Activated naive CD8-positive, alpha-beta T cell treated with anti-CD3 and anti-CD28 coated beads, Interleukin-2, amount 10 ng/mL, durations not matched to agents 7 days and 5 days (primary cell): ENCODE measurements around the gene TAF3. TPM values are rescaled to one million over a fixed set of nuclear protein-coding genes. Genes with fewer than 3 reads are reported as not detected.

Experiments used
- ATAC-seq: fragments of 150-1000 bp; cut with Tn5 transposase; one replicate; pipeline ENCODE4 v1.10.0; 2021; ENCODE audit warnings: low read depth, moderate library complexity
- POLR2A ChIA-PET: fragments of 350-600 bp; sonication (Branson Sonifier 250); formaldehyde crosslinking; loops from one replicate; lab custom pipeline; 2021; ENCODE audit warnings: antibody characterized with exemption; lab: Charles Lee
- DNase-seq: peaks from one replicate; pipeline ENCODE4 v3.0.0; 2021
- H3K27ac Mint-ChIP-seq: one replicate; pipeline ENCODE4 v1.8.0; 2022; ENCODE audit warnings: mild to moderate bottlenecking, mixed read lengths
- H3K27me3 Mint-ChIP-seq: one replicate; pipeline ENCODE4 v1.8.0; 2022; ENCODE audit warnings: mild to moderate bottlenecking, moderate library complexity, mixed read lengths
- H3K36me3 Mint-ChIP-seq: one replicate; pipeline ENCODE4 v1.8.0; 2021; ENCODE audit warnings: mild to moderate bottlenecking, mixed read lengths
- H3K4me1 Mint-ChIP-seq: one replicate; pipeline ENCODE4 v1.8.0; 2021; ENCODE audit warnings: mixed read lengths
- H3K4me3 Mint-ChIP-seq: one replicate; pipeline ENCODE4 v1.8.0; 2022; ENCODE audit warnings: mild to moderate bottlenecking, moderate library complexity, mixed read lengths
- H3K9me3 Mint-ChIP-seq: one replicate; pipeline ENCODE4 v1.8.0; 2021; ENCODE audit warnings: mixed read lengths
- total RNA-seq, 2 experiments: library from RNA; stranded (reverse); gene quantifications; one replicate each; pipeline ENCODE4 v1.2.3, GENCODE V29; 2021

The TAF3 gene
- total RNA-seq, 2 experiments from 2014 or later, result 16.2 to 16.8 TPM

- Mint-ChIP-seq H3K9me3 (no peaks in the 10 kb centered on the region), H3K27ac (no peak overlapping the region), H3K4me3 (peak overlapping the region; percentile 61), H3K4me1 (peaks cover 55% of the 10 kb centered on the region), H3K27me3 (peaks cover 72% of the 10 kb centered on the region), H3K36me3 (peaks cover 4% of the 10 kb centered on the region)
- DNase-seq, result peak; percentile 53
- no peak for ATAC-seq
- POLR2A ChIA-PET, result no interaction called here
Measured at GRCh38 chr10:8049045-8049864, 230.9 kb downstream of the TAF3 start.

GRCh38 chr10:8049865-8050555, 231.7 kb downstream of the TAF3 start:
- POLR2A ChIA-PET, result no interaction called here
- Mint-ChIP-seq H3K27me3 (peaks cover 65% of the 10 kb centered on the region), H3K9me3 (no peaks in the 10 kb centered on the region), H3K36me3 (peaks cover 5% of the 10 kb centered on the region), H3K4me1 (peaks cover 49% of the 10 kb centered on the region), H3K27ac (peak overlapping the region; percentile 38), H3K4me3 (peak overlapping the region; percentile 69)
- ATAC-seq (no peak), DNase-seq (peak; percentile 64)

- POLR2A ChIA-PET, result interaction anchor here (0.8 kb wide), 1 partner anchor 388 kb away, joined by 3 read pairs; no protein-coding TSS in a partner anchor
- peak overlapping the region; percentile 62 for H3K4me3 Mint-ChIP-seq
- DNase-seq (peak; percentile 68), ATAC-seq (no peak)
- peaks cover 9% of the 10 kb centered on the region for H3K36me3 Mint-ChIP-seq
- peaks cover 58% of the 10 kb centered on the region for H3K27me3 Mint-ChIP-seq
- H3K4me1 Mint-ChIP-seq, result peaks cover 42% of the 10 kb centered on the region
- H3K9me3 Mint-ChIP-seq, result no peaks in the 10 kb centered on the region
- H3K27ac Mint-ChIP-seq, result no peak overlapping the region
Measured at GRCh38 chr10:8050556-8051108, 232.3 kb downstream of the TAF3 start.

- peak overlapping the region; percentile 62 for H3K4me3 Mint-ChIP-seq
- no peak overlapping the region for H3K27ac Mint-ChIP-seq
- ATAC-seq (no peak), DNase-seq (peak; percentile 49)
- POLR2A ChIA-PET, result interaction anchor here (0.8 kb wide), 1 partner anchor 388 kb away, joined by 3 read pairs; no protein-coding TSS in a partner anchor
- peaks cover 37% of the 10 kb centered on the region for H3K4me1 Mint-ChIP-seq
- peaks cover 52% of the 10 kb centered on the region for H3K27me3 Mint-ChIP-seq
- H3K36me3 Mint-ChIP-seq, result peaks cover 10% of the 10 kb centered on the region
- no peaks in the 10 kb centered on the region for H3K9me3 Mint-ChIP-seq
Measured at GRCh38 chr10:8051109-8051821, 233.0 kb downstream of the TAF3 start.

GRCh38 chr10:8051851-8052257, 233.5 kb downstream of the TAF3 start:
- Mint-ChIP-seq H3K27me3 (peaks cover 46% of the 10 kb centered on the region), H3K27ac (no peak overlapping the region), H3K4me1 (peaks cover 35% of the 10 kb centered on the region), H3K4me3 (peak overlapping the region; percentile 98), H3K9me3 (no peaks in the 10 kb centered on the region), H3K36me3 (peaks cover 16% of the 10 kb centered on the region)
- POLR2A ChIA-PET, result no interaction called here
- ATAC-seq (no peak), DNase-seq (peak; percentile 48)

GRCh38 chr10:8052341-8052955, 234.1 kb downstream of the TAF3 start:
- H3K27ac Mint-ChIP-seq, result peak overlapping the region; percentile 56
- peaks cover 20% of the 10 kb centered on the region for H3K36me3 Mint-ChIP-seq
- DNase-seq, result peak; percentile 48
- peak overlapping the region; percentile 98 for H3K4me3 Mint-ChIP-seq
- ATAC-seq, result no peak
- H3K9me3 Mint-ChIP-seq, result no peaks in the 10 kb centered on the region
- peaks cover 40% of the 10 kb centered on the region for H3K27me3 Mint-ChIP-seq
- peaks cover 31% of the 10 kb centered on the region for H3K4me1 Mint-ChIP-seq
- POLR2A ChIA-PET, result no interaction called here

GRCh38 chr10:8052956-8053445, 234.7 kb downstream of the TAF3 start:
- Mint-ChIP-seq H3K27me3 (peaks cover 35% of the 10 kb centered on the region), H3K36me3 (peaks cover 22% of the 10 kb centered on the region), H3K4me1 (peaks cover 33% of the 10 kb centered on the region), H3K27ac (peak overlapping the region; percentile 54), H3K9me3 (no peaks in the 10 kb centered on the region), H3K4me3 (peak overlapping the region; percentile 98)
- no peak for ATAC-seq
- DNase-seq, result no peak
- POLR2A ChIA-PET, result no interaction called here

- Mint-ChIP-seq H3K4me3 (peak overlapping the region; percentile 98), H3K9me3 (no peaks in the 10 kb centered on the region), H3K27ac (peak overlapping the region; percentile 96), H3K27me3 (peaks cover 28% of the 10 kb centered on the region), H3K4me1 (peaks cover 34% of the 10 kb centered on the region), H3K36me3 (peaks cover 26% of the 10 kb centered on the region)
- DNase-seq (peak; percentile 97), ATAC-seq (peak; percentile 59)
- POLR2A ChIA-PET, result interaction anchor here (0.6 to 1.7 kb wide), 18 partner anchors 24 to 652 kb away, joined by 3 to 10 read pairs (median 4); partner anchors contain the start of genes ATP5F1C and KIN
Measured at GRCh38 chr10:8053446-8054243, 235.3 kb downstream of the TAF3 start.

GRCh38 chr10:8054244-8054493, 235.9 kb downstream of the TAF3 start:
- peaks cover 37% of the 10 kb centered on the region for H3K4me1 Mint-ChIP-seq
- no peaks in the 10 kb centered on the region for H3K9me3 Mint-ChIP-seq
- peak; percentile 3 for ATAC-seq
- H3K4me3 Mint-ChIP-seq, result peak overlapping the region; percentile 98
- H3K27ac Mint-ChIP-seq, result peak overlapping the region; percentile 96
- DNase-seq, result no peak
- POLR2A ChIA-PET, result interaction anchor here (0.6 to 1.7 kb wide), 22 partner anchors 23 to 761 kb away, joined by 3 to 10 read pairs (median 3); partner anchors contain the start of genes ATP5F1C and KIN
- peaks cover 30% of the 10 kb centered on the region for H3K36me3 Mint-ChIP-seq
- H3K27me3 Mint-ChIP-seq, result peaks cover 23% of the 10 kb centered on the region

GRCh38 chr10:8054494-8055407, 236.4 kb downstream of the TAF3 start, which contains the start of gene GATA3:
TSS of gene GATA3 (plus strand) at chr10:8054688. CDS start at chr10:8055656, 968 bp downstream.
- Mint-ChIP-seq H3K27me3 (peaks cover 22% of the 10 kb centered on the region), H3K36me3 (peaks cover 36% of the 10 kb centered on the region), H3K9me3 (no peaks in the 10 kb centered on the region), H3K4me1 (peaks cover 40% of the 10 kb centered on the region), H3K4me3 (peak within 1 kb of the TSS; percentile 98), H3K27ac (peak within 1 kb of the TSS; percentile 96)
- DNase-seq (peak; percentile 85), ATAC-seq (peak; percentile 58)
- POLR2A ChIA-PET, result interaction anchor here (0.5 to 1.7 kb wide), 23 partner anchors 23 to 761 kb away, joined by 3 to 10 read pairs (median 3); partner anchors contain the start of genes ATP5F1C and KIN
